Neural progenitor cell (in vitro differentiated cells): ENCODE measurements around the gene SSX2IP.
"Not testable (repeated sequence)": the region's sequence is repeated elsewhere in the genome, so short reads cannot be mapped to it uniquely, and the experiment has no call there.

Source experiments
- CTCF ChIP-seq: fragments of 200-600 bp; sonication (generic); IDR thresholded peaks from 2 replicates; pipeline ENCODE4 v1.5.1; 2017; ENCODE audit warnings: antibody characterized with exemption, mild to moderate bottlenecking
- EZH2phosphoT487 ChIP-seq: fragments of 200-600 bp; sonication (generic); IDR thresholded peaks from 2 replicates; pipeline ENCODE4 v1.6.1; 2017; ENCODE audit warnings: antibody characterized with exemption

GRCh38 chr1:84721872-84722271 is 31.6 kb upstream of the SSX2IP start:
- not testable (repeated sequence) for TF ChIP-seq CTCF, EZH2phosphoT487
